ENCODE measurements around the gene NFYA.

The NFYA gene

DNA sequence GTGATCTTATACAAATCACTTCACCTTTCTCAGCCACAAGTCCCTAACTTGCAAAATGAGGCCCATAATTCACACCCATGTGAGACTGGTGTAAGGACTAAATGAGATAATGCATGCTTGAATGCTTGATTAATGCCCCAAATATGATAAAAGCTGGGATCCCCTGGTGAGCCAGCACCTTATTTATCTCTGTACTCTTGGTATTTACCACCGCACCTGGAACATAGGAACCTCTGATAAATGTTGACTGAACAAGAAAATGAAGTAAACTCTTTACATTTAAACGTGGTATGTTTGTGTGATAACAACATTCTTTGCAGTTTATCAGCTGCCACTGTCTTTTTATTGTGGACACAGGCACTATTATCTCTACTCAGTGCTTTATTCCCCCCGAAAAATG is 22.2 kb upstream of the NFYA start:
- CTCF ChIA-PET, result interaction anchor here (1.0 kb wide), 1 partner anchor 22 kb away, joined by 4 read pairs; no protein-coding TSS in a partner anchor
- no peak overlapping the region for H3K27ac ChIP-seq
- DNase-seq (ENCODE audit: low spot score), result no peak
- TF ChIP-seq, protein P1, sequence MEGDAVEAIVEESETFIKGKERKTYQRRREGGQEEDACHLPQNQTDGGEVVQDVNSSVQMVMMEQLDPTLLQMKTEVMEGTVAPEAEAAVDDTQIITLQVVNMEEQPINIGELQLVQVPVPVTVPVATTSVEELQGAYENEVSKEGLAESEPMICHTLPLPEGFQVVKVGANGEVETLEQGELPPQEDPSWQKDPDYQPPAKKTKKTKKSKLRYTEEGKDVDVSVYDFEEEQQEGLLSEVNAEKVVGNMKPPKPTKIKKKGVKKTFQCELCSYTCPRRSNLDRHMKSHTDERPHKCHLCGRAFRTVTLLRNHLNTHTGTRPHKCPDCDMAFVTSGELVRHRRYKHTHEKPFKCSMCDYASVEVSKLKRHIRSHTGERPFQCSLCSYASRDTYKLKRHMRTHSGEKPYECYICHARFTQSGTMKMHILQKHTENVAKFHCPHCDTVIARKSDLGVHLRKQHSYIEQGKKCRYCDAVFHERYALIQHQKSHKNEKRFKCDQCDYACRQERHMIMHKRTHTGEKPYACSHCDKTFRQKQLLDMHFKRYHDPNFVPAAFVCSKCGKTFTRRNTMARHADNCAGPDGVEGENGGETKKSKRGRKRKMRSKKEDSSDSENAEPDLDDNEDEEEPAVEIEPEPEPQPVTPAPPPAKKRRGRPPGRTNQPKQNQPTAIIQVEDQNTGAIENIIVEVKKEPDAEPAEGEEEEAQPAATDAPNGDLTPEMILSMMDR (conservative IDR thresholded peaks at IDR 0.05; ENCODE audit: low read depth), result no peak
- POLR2A ChIA-PET (ENCODE audit: low non-redundant PET), result no interaction called here

DNA sequence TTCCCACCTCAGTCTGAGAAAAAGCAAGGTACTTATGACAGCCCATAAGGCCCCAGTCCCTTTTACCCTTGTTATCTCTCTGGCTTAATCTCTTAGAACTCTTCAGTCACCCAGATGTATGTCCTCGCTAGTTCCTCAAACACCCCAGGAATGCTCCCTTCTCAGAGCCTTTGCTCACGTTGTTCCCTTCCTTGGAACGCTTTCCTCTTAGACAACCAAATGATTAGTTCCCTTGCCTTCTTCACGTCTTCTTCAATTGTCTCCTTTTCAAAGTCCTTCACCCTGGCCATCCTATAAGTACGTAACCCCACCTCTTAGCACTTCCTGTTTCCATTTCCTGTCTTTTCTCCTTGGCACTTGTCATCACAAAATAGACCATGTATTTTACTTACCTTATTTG is 20.9 kb upstream of the NFYA start:
- DNase-seq (ENCODE audit: low spot score), result no peak
- TF ChIP-seq, protein P1 (conservative IDR thresholded peaks at IDR 0.05; ENCODE audit: low read depth), result no peak
- CTCF ChIA-PET, result no interaction called here
- H3K27ac ChIP-seq, result no peak overlapping the region
- POLR2A ChIA-PET (ENCODE audit: low non-redundant PET), result no interaction called here

DNA sequence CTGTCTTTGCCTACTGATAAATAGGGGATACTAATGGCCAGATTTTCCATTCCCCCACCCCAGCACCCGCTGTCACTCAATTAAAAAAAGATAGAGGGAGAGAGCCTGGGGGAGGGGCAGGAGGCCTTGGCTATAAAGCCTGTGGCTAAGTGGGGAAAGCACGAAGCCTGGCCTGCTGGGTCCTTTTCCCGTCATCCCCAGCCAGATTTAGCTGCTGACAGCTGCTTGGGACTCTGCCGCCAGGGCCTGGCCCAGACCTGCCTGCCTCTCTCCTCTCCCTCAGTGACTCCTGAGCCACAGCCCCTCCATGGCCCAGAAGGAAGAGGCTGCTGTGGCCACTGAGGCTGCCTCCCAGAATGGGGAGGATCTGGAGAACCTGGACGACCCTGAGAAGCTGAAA is 19.7 kb upstream of the NFYA start, which contains the start of gene APOBEC2:
Gene APOBEC2 (plus strand): TSS at position 162 of the 400 bp plus-strand sequence. CDS start 146 bp downstream, at position 308.
- H3K27ac ChIP-seq, result no peak within 1 kb of the TSS
- POLR2A ChIA-PET (ENCODE audit: low non-redundant PET), result no interaction called here
- DNase-seq (ENCODE audit: low spot score), result no peak
- CTCF ChIA-PET, result no interaction called here
- TF ChIP-seq, protein P1 (conservative IDR thresholded peaks at IDR 0.05; ENCODE audit: low read depth), result no peak

DNA sequence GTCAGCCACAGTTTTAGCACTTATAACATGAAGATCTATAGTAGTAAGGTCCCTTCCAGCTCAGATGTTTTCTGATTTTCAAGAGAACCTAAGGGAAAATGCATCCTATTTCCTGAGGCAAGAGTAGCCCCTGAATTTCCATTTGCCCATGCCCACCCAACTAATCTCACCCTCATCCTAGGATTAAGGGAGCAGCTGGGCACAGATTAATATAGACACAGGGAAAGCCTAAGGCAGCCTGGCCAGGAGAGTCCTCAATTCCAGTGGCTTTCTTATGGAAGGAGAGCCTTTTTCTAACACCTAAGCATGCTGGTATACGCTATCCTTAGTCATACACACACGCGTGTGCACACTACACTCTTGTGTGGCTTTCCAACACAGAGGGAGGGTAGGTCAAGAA is 18.3 kb upstream of the NFYA start:
- TF ChIP-seq, protein P1 (conservative IDR thresholded peaks at IDR 0.05; ENCODE audit: low read depth), result no peak
- POLR2A ChIA-PET (ENCODE audit: low non-redundant PET), result no interaction called here
- H3K27ac ChIP-seq, result no peak overlapping the region
- CTCF ChIA-PET, result no interaction called here
- no peak for DNase-seq (ENCODE audit: low spot score)

DNA sequence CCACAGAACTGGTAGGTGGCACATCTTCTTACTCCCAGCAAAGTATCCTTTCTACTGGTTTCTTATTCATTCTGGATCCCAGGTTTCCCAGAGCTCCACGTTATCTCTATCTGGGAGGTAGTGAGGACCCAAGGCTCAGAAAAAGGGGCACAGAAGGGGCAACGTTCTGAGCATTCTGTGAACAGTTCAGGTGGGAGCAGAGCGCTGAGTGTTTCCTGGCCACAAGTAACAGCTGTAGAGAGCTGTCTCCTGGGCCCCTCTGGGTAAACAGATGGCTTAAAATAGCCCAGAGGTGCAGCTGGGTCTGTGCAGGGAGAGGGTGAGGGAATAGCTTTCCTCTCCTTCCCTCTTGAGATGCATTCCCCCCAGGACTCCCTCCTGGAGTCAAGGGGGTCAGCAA is 17.6 kb upstream of the NFYA start:
- ChIA-PET POLR2A (ENCODE audit: low non-redundant PET) (no interaction called here), CTCF (interaction anchor here (0.6 to 0.7 kb wide), 2 partner anchors 202 to 1493 kb away, joined by 3 read pairs; no protein-coding TSS in a partner anchor)
- DNase-seq (ENCODE audit: low spot score), result no peak
- TF ChIP-seq, protein P1 (conservative IDR thresholded peaks at IDR 0.05; ENCODE audit: low read depth), result no peak
- H3K27ac ChIP-seq, result no peak overlapping the region

DNA sequence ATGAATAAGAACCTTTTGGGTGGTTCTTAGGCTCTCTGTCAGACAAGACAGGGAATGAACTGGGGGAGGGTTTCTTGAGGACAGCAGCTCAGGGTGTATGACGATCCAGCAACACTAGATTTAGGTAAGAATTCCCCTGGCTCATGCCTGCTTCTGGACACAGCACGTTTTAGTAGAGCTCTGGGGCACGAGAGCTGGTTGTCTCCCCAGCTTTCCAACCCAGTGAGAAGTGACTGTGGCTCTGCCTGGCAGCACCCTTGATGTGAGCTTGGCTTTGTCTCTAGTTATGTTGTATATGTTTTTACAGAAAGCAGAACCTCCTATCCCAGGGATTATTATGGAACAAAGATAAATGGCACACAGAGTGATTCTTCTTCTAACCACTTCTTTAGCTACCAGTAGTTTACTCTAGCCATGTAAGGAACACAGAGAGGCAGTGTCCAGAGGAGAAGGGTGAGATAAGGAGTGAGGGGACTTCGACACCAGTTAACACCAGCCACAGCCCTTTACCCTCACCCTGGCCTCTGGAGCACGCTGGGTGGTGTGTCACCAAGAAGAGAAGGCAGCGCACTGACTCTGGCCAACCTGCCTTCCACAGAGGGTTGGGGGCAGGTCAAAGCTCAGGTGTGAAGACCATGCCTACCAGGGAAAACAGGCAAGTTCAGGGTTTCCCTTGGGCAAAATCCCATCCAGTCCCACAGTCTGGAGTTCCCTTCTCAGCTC is 15.8 kb upstream of the NFYA start:
- CTCF ChIA-PET, result interaction anchor here (0.6 kb wide), 1 partner anchor 521 kb away, joined by 3 read pairs; no protein-coding TSS in a partner anchor
- POLR2A ChIA-PET (ENCODE audit: low non-redundant PET), result no interaction called here
- DNase-seq (ENCODE audit: low spot score), result no peak
- TF ChIP-seq, protein P1 (conservative IDR thresholded peaks at IDR 0.05; ENCODE audit: low read depth), result no peak
- no peak overlapping the region for H3K27ac ChIP-seq
